Measurements from ENCODE around the gene ZFYVE21.

ZFYVE21 gene

GRCh38 chr14:103737432-103738045 lies 21.9 kb downstream of the ZFYVE21 start:
- DNase-seq (ENCODE audit: low spot score), result no peak

DNA sequence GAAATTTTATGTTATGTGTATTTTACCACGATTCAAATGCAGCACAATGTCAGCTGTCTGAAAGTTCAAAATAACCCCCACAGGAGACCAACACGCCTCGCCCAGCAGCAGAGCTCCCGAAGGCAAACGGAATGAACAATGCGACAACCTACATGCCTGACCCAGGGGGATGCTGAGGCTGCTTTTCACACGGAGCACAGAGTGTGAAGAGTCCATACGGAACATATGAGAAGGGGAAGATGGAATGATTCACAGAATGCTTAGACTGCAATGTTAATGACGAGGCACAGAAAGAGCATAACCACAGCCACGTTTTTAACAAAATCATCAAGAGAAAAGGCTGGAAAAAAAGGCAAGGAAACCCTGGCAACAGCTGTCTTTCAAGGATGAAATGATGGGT lies 22.6 kb downstream of the ZFYVE21 start:
- no peak for DNase-seq (ENCODE audit: low spot score)

- DNase-seq (ENCODE audit: low spot score), result no peak
Observed at GRCh38 chr14:103738701-103739451, 23.3 kb downstream of the ZFYVE21 start.

DNA sequence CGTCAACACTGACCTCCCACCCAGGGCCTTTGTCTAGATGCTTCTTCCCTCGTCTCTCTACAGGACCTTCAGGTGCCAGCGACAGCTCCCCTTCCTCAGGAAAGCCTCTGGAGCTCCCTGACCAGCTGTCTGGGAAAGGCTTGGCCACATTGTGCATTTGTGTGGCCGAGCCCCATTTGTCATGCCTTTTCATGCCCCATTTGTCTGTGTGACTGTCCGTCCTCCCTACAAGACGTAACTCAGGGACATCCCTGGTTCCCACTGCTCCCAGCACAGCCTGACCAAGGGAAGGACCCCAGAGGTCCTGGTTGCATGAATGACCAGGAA lies 23.8 kb downstream of the ZFYVE21 start:
- no peak for DNase-seq (ENCODE audit: low spot score)

DNA sequence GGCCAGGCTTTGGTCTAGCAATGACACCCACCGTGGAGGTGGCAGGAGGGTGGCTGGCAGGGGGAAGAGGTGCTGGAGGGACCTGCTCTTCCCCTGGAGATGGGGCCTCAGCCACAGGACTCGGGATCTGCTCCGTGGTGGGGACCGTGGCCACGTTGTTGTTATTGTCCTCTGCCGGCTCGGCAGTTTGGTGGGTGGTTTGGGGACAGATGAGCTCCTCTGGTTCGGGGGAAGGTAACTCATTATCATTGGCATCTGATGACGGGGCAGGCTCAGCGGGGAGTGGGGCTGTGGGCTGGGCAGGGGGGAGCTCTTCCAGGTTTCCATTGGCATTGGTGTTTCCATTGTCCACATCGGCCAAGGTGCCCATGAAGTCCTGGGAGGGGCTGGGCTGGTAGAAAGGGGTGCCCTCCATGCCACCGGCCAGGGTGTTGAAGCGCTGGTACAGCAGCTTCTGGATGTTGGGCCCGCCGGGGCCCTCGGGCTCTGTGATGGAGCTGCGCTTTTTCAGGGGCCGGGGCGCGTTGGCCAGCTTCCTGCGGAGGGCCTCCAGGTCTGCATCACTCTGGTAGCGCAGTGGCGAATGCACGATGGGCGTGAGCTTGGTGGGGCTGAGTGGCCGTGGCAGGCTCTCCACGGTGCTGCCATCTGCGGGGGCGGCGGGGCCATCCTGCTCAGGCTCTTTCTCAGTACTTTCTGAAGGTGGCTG lies 24.3 kb downstream of the ZFYVE21 start:
- no peak for DNase-seq (ENCODE audit: low spot score)

- no peak for DNase-seq (ENCODE audit: low spot score)
Observed at GRCh38 chr14:103740991-103741689, 25.5 kb downstream of the ZFYVE21 start.

DNA sequence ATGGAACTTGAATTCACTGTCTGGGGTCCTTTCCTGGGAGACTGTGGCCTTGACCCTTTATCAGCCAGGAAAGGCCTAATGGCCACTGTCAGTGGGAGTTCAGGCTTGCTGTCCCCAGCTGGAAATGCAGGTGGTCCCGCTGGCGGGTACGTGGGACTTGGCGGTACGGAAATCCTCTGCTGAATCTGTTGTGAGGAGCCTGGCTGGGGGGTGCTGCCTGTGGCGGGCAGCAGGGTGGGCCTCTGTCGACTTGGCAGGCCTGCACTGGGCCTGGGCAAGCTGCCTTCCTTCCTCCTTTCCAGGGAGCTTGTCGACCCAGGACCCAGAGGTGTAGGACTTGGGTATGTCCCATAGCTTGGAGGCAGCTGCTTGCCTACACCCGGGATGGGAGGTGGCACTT lies 26.3 kb downstream of the ZFYVE21 start:
- no peak for DNase-seq (ENCODE audit: low spot score)

DNA sequence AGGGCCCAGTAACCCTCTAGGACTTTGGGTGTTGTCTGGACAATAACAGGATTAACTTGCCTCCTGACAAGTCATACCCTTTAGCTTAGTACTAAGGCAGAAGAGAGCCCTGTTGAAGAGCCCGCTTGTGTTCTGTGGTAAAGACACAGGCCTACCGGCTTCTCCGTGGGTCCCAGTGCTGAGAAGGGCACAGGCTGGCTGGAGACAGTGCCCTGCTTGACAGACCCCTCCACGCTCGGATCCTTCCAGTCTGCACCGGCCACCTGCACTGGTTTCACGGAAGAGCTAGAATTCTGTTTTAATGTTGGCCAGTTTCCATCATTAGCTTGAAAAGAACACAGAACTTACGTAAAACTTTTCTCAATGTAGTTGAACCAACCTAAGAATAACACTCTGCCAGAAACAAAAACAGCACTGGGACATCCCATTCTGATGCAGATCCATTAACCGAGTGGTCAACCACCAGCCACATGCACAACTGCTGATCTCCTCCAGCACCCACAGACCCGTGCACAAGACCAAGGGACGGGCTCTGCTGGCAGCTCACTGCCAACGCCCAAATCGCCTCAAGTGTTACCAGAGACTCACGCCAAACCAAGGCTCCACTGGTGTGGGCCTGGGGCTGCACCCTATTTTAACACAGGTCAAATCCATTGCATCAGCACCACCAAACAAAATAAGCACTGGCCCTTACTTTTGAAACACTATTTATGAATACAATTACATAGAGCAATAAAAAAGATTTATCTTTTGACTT lies 27.1 kb downstream of the ZFYVE21 start:
- DNase-seq (ENCODE audit: low spot score), result no peak

GRCh38 chr14:103743691-103744090 lies 28.1 kb downstream of the ZFYVE21 start:
- DNase-seq (ENCODE audit: low spot score), result peak; percentile 40

DNA sequence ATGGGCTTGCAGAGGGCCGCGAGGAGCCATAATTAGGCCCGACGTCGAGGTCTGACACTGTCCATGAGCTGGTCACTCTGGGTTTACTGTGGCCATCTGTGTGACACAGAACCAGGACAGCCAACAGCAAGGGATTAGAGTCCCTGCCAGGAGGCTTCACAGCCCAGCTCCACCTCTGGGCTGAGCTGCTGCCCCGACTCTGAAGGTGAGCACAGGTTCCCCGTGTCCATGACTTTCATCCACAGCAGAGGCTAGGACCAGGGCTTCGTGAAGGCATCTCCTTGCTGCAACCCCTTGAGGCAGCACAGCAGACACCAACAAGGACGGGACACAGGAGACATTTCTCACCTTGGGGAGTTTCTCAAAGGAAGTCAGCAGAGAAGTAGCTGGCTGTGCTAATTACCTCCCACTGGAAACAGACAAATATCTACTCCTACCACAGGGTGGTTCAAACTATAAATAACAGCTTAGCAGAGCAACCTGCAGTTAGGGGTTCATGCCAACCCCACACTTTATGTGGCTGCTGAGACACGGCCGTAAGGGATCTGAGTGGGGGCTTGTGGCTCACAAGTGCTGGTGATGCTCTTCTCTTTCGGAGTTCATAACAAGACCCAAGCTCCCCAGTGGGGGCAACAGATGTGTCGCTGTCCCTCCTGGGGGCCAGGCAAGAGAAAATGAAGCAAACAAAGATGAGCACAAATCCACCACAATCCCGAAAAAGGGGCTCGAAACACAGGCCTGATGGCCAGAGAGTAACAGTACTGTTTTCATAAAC lies 29.2 kb downstream of the ZFYVE21 start:
- DNase-seq (ENCODE audit: low spot score), result peak; percentile 31

DNA sequence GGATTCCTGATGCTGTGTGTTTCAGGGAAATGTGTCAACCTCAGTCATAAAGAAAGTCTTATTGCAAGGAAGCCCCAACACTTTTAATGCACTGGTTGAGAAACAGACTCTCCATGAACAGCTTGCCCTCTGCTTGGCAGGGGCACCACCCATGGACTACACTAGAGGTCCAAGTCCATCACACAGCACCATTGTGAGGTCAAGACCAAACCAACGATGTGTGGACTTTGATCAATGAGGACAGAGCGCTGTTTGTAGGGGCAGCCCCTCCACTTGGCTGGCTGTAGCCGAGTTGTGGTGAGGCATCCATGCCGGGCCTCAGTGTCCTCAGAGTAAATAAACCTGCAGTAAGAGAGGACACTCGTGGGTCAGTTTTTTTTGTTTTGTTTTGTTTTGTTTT lies 29.8 kb downstream of the ZFYVE21 start:
- DNase-seq (ENCODE audit: low spot score), result peak; percentile 13

GRCh38 chr14:103746701-103747100 lies 31.1 kb downstream of the ZFYVE21 start:
- peak; percentile 29 for DNase-seq (ENCODE audit: low spot score)

DNA sequence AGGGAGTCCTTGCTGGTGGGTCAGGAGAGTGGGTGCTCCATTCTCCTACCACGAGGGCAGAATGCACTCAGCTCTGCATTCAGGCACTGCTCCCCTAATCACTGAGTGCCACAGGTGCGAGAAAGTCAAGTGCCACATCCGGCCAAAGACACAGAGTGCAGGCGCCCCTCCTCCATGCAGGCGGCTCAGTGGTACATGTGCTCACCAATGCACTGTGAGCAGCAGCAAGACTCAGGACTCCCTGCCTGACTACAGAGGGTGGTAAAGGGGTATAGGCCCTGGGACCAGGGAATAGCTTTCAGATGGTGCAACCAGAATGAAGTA lies 32.9 kb downstream of the ZFYVE21 start:
- no peak for DNase-seq (ENCODE audit: low spot score)

GRCh38 chr14:103749452-103749851 lies 33.8 kb downstream of the ZFYVE21 start:
- no peak for DNase-seq (ENCODE audit: low spot score)

- no peak for DNase-seq (ENCODE audit: low spot score)
Observed at GRCh38 chr14:103749860-103750259, 34.2 kb downstream of the ZFYVE21 start.

DNA sequence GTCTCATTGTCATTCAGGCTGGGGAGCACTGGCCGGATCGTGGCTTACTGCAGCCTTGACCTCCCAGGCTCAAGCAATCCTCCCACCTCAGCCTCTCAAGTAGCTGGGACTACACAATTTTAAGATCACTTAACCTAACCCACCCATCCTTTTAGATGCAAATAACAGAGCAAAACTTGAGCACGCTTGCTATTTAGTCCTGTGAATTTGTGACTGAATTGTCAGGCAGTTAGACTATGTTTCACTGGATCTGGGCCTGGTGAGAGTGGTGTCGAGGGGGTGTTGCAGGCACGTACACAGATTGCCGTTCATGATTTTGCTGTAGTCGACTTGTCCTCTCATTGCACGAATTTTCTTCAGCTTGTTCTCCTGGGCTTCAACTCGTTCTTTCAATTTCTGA lies 38.2 kb downstream of the ZFYVE21 start:
- DNase-seq (ENCODE audit: low spot score), result no peak

- DNase-seq (ENCODE audit: low spot score), result no peak
Observed at GRCh38 chr14:103755060-103755459, 39.5 kb downstream of the ZFYVE21 start.

DNA sequence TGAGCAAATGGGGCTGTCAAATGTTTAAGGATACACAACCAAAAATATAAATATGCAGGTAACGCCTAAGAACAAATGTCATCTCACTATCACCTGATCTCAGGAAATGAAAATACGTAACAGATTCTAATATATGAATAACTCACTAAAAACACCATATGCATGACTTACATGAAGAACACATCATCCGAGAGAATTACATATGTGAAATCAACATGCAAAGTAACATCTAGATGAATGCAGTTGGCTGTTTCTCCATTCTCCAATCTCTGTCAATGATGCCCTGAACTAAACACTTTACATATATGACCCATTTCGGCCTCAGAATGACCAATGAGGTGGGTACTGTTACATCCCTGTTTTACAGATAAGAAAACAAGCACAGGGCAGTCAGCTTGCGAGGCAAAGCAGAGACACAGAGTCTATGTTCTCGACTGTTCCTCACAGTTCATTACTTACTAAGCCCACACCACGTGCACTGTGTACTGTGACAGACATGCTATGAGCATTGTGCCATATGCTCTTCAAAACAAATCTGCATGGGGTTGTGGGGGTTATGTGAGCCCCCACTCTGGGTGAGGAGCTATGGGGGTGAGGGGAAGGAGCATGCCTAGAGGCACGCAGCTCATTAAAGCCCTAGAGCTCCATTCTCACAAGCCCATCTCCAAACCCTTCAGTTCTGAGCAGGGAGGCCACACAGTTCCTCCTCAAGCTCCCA lies 42.6 kb downstream of the ZFYVE21 start:
- no peak for DNase-seq (ENCODE audit: low spot score)

DNA sequence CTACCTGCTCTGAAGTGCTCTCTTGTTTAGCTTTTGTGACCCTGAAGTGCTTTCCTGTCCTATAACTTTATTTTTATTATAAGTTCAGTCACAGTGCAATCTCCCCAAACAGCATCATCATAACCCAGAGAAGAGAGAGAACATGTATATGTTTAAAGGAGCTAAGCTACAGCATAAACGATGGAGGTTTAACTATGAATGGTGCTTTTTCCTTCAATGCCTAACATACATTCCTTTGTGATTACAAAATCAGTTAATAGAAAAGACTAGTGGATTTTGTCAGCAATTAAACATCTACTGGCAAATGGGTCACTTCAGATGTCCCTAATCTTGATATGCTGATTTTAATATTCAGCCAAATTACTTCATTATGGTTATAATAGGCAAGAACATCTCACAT lies 46.4 kb downstream of the ZFYVE21 start:
- no peak for DNase-seq (ENCODE audit: low spot score)

- DNase-seq (ENCODE audit: low spot score), result no peak
Observed at GRCh38 chr14:103762541-103762940, 46.9 kb downstream of the ZFYVE21 start.

All from ecto neural progenitor cell (in vitro differentiated cells).